Stomach (tissue), 4 donors: ENCODE results near the gene CYB5B.

ENCODE experiments used
- EP300 ChIP-seq: sonication (generic); formaldehyde crosslinking; IDR thresholded peaks from one replicate; pipeline ENCODE4 v1.6.1; 2017; ENCODE audit warnings: antibody characterized with exemption
- POLR2A ChIP-seq, 4 donors: fragments of 450-650 bp; IDR thresholded peaks; one replicate each; pipeline ENCODE4 v1.6.1; 2016; ENCODE audit warnings: antibody characterized with exemption in 4 of 4, control low read depth in 2 of 4, mild to moderate bottlenecking in 1 of 4, moderate library complexity in 1 of 4
- TF ChIP-seq, protein P1 (sequence below), 7 experiments: fragments of 450-650 bp in 4 of 7; fragments of 200-600 bp in 3 of 7; sonication (generic) in 3 of 7; IDR thresholded peaks; one replicate each; pipeline ENCODE4 v1.5.1; 2016 to 2019; ENCODE audit warnings: antibody characterized with exemption in 7 of 7, control low read depth in 2 of 7, mild to moderate bottlenecking in 1 of 7

DNA sequence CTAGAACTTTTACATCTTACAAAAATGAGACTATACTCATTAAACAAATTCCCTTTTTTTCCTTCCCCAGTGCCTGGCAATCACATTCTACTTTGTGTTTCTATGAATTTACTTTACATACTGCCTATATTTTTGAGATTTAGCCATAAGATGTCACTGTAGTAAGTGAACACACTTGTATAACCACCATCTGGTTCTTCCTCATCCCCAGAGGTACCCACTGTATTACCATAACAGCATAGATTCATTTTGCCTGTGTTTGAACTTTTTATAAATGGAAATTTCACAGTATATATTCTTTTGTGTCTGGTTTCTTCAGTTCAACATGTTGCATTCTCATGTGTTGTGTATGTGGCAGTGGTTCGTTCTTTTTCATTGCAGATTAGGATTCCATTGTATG, 15.8 kb downstream of the CYB5B start:
- TF ChIP-seq, protein P1, sequence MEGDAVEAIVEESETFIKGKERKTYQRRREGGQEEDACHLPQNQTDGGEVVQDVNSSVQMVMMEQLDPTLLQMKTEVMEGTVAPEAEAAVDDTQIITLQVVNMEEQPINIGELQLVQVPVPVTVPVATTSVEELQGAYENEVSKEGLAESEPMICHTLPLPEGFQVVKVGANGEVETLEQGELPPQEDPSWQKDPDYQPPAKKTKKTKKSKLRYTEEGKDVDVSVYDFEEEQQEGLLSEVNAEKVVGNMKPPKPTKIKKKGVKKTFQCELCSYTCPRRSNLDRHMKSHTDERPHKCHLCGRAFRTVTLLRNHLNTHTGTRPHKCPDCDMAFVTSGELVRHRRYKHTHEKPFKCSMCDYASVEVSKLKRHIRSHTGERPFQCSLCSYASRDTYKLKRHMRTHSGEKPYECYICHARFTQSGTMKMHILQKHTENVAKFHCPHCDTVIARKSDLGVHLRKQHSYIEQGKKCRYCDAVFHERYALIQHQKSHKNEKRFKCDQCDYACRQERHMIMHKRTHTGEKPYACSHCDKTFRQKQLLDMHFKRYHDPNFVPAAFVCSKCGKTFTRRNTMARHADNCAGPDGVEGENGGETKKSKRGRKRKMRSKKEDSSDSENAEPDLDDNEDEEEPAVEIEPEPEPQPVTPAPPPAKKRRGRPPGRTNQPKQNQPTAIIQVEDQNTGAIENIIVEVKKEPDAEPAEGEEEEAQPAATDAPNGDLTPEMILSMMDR (IDR thresholded peaks at IDR 0.05): no peak
- TF ChIP-seq POLR2A (IDR thresholded peaks at IDR 0.05): no peak
- no peak for TF ChIP-seq EP300
